CD14-positive monocyte (primary cell): ENCODE data around the gene RSPO3. TPM values are rescaled to one million over a fixed set of nuclear protein-coding genes. Genes with fewer than 3 reads are reported as not detected.

Experiments
- DNase-seq, 3 donors: peaks; one replicate each; pipeline ENCODE4 v3.0.0-alpha.2; 2011 to 2022
- H2AFZ ChIP-seq: 2 replicates; pipeline ENCODE4 v1.6.0; 2012; ENCODE audit warnings: mild to moderate bottlenecking, low read depth, low read length, inconsistent platforms; ENCODE audit not compliant: insufficient read depth, poor library complexity, severe bottlenecking
- H3K27ac ChIP-seq, 2 donors: 1 replicate in 1 of 2; 2 replicates in 1 of 2; pipeline ENCODE4 v1.5.1; 2012 to 2013; ENCODE audit warnings: low read length in 2 of 2, control low read depth in 1 of 2, inconsistent platforms in 1 of 2, low read depth in 1 of 2, mild to moderate bottlenecking in 1 of 2
- H3K27me3 ChIP-seq, 2 donors: one replicate each; pipeline versions ENCODE4 v1.6.0 to v1.6.1; 2011 to 2013; ENCODE audit warnings: low read length in 2 of 2; ENCODE audit not compliant: control insufficient read depth in 2 of 2, insufficient read depth in 2 of 2
- H3K36me3 ChIP-seq, 2 donors: replicated peaks in 1 of 2; 1 replicate in 1 of 2; 2 replicates in 1 of 2; pipeline versions ENCODE4 v1.5.1 to v1.6.1; 2012 to 2013; ENCODE audit warnings: low read length in 2 of 2, control low read depth in 1 of 2, inconsistent platforms in 1 of 2, mild to moderate bottlenecking in 1 of 2; ENCODE audit not compliant: insufficient read depth in 2 of 2, control insufficient read depth in 1 of 2
- H3K4me1 ChIP-seq, 2 donors: 1 replicate in 1 of 2; 2 replicates in 1 of 2; pipeline versions ENCODE4 v1.5.1 to v1.6.1; 2012 to 2013; ENCODE audit warnings: low read length in 2 of 2, control low read depth in 1 of 2, inconsistent platforms in 1 of 2, mild to moderate bottlenecking in 1 of 2, moderate library complexity in 1 of 2; ENCODE audit not compliant: insufficient read depth in 2 of 2, control insufficient read depth in 1 of 2
- H3K4me2 ChIP-seq: replicated peaks from 2 replicates; pipeline ENCODE3; 2012; ENCODE audit warnings: low read length, moderate library complexity, mild to moderate bottlenecking; ENCODE audit not compliant: poor library complexity, severe bottlenecking; ENCODE audit errors: extremely low read depth
- H3K4me3 ChIP-seq, 3 experiments: fragments of 200-600 bp in 1 of 3; sonication (generic) in 1 of 3; replicated peaks in 1 of 3; 1 replicate in 2 of 3; 2 replicates in 1 of 3; pipeline ENCODE4 v1.5.1; 2011 to 2013; ENCODE audit warnings: low read length in 3 of 3, mild to moderate bottlenecking in 3 of 3, control low read depth in 2 of 3, low read depth in 2 of 3, inconsistent platforms in 1 of 3, moderate library complexity in 1 of 3
- H3K79me2 ChIP-seq: 2 replicates; pipeline ENCODE4 v1.6.0; 2012; ENCODE audit warnings: mild to moderate bottlenecking, control low read depth, inconsistent platforms, low read length, moderate library complexity; ENCODE audit not compliant: insufficient read depth
- H3K9ac ChIP-seq: 2 replicates; pipeline ENCODE4 v1.6.0; 2017; ENCODE audit warnings: low read length, mild to moderate bottlenecking; ENCODE audit not compliant: insufficient read depth, poor library complexity, severe bottlenecking
- H3K9me3 ChIP-seq, 2 donors: replicated peaks in 1 of 2; 1 replicate in 1 of 2; 2 replicates in 1 of 2; pipeline versions ENCODE4 v1.5.1 to v1.6.1; 2012 to 2013; ENCODE audit warnings: low read length in 2 of 2, control low read depth in 1 of 2; ENCODE audit not compliant: control insufficient read depth in 1 of 2, insufficient read depth in 1 of 2
- H4K20me1 ChIP-seq: 2 replicates; pipeline ENCODE4 v1.6.0; 2012; ENCODE audit warnings: mild to moderate bottlenecking, low read length, control low read depth, moderate library complexity; ENCODE audit not compliant: insufficient read depth
- H3K27ac Mint-ChIP-seq, 7 donors: one replicate each; pipeline ENCODE4 v1.8.0; 2020; ENCODE audit warnings: mild to moderate bottlenecking in 7 of 7, mixed read lengths in 7 of 7, moderate library complexity in 6 of 7, inconsistent platforms in 2 of 7
- H3K27me3 Mint-ChIP-seq, 3 donors: one replicate each; pipeline ENCODE4 v1.8.0; 2021 to 2022; ENCODE audit warnings: low read depth in 3 of 3, mild to moderate bottlenecking in 3 of 3, mixed read lengths in 3 of 3, moderate library complexity in 3 of 3, inconsistent platforms in 1 of 3
- H3K36me3 Mint-ChIP-seq, 2 donors: one replicate each; pipeline ENCODE4 v1.8.0; 2020; ENCODE audit warnings: mixed read lengths in 2 of 2, inconsistent platforms in 1 of 2, mild to moderate bottlenecking in 1 of 2
- H3K4me1 Mint-ChIP-seq: one replicate; pipeline ENCODE4 v1.8.0; 2020; ENCODE audit warnings: mild to moderate bottlenecking, mixed read lengths
- H3K4me3 Mint-ChIP-seq, 2 donors: one replicate each; pipeline ENCODE4 v1.8.0; 2020; ENCODE audit warnings: mild to moderate bottlenecking in 2 of 2, mixed read lengths in 2 of 2, moderate library complexity in 1 of 2
- H3K9me3 Mint-ChIP-seq, 7 donors: one replicate each; pipeline ENCODE4 v1.8.0; 2020 to 2022; ENCODE audit warnings: mixed read lengths in 7 of 7, mild to moderate bottlenecking in 6 of 7, moderate library complexity in 6 of 7, inconsistent platforms in 2 of 7
- CTCF ChIP-seq: fragments of 200-600 bp; IDR thresholded peaks from one replicate; pipeline ENCODE4 v1.8.0; 2022; ENCODE audit warnings: antibody characterized with exemption, mild to moderate bottlenecking
- whole genome bisulfite sequencing: methylation state at CpG from one replicate; pipeline ENCODE4 v1.1.5; 2013; ENCODE audit warnings: missing lambda C conversion rate; ENCODE audit not compliant: insufficient coverage; 5-methylcytosine and 5-hydroxymethylcytosine counted together
- intact Hi-C, 2 donors: fragments of 100-400 bp; cut with micrococcal nuclease; formaldehyde crosslinking; loops; one replicate each; pipeline versions ENCODE4 v1.15.0 to v1.15.1; 2023
- polyA plus RNA-seq, 3 donors: library from polyadenylated mRNA; depleted of rRNA in 1 of 3; unstranded in 2 of 3; stranded (reverse) in 1 of 3; fragments of 300-500 nt in 2 of 3; fragments of >200 nt in 1 of 3; fragmentation: Illumina TruSeq in 2 of 3; gene quantifications; 1 replicate in 2 of 3; 2 replicates in 1 of 3; pipeline ENCODE4 v1.2.3, GENCODE V29; 2012 to 2021

The RSPO3 gene
- polyA plus RNA-seq, 3 donors = not detected

DNA sequence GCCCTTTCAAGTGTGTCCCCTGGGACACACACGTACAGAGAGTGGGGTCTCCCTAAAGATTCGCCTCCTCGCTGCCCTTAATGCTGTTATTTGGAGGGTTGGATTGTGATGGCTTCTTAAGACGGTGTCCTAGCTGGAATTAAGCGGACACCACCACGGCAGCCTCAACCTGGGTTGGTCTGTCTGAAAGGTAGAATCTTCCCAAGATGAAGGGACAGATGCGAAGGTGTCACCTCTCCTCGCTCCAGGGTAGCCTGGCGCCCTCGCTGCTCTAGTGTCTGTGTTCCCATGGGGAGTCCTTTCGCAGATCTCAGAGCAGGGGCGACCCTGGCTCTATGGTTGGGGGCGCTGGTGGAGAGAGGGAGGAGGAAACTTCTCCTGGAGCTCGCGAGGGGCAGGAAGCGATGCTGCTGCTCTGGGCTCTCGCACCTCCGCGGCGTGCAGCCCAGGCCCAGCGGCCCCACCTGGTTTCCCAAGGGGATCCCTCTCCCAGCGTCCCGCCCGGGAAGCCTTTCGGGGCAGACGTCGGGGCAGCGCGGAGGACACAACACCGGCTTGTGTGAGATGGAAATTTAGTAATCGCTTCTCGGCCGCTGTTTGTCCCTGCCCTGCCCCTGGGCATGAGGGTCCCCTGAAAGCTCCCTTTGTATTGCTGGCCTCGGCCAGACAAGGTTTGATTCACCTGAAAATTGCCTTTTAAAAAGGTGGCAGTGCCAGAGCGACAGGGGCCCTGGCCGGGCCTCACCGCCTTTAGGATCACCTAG lies 1.7 kb downstream of the RSPO3 start:
- no peak for TF ChIP-seq CTCF
- WGBS = 3% methylated on average over 29 of the region's 37 CpGs
- Histone ChIP-seq H3K27ac (no peak overlapping the region), H2AFZ (peak overlapping the region; percentile 71), H3K27me3 (peaks cover 66 to 85% of the 10 kb centered on the region in 2 donors), H4K20me1 (no peaks in the 10 kb centered on the region), H3K9ac (no peak overlapping the region), H3K4me1 (peaks cover 23% of the 10 kb centered on the region in 2 donors), H3K4me3 (peak overlapping the region in 1 of 3 experiments; percentile 66), H3K79me2 (no peaks in the 10 kb centered on the region), H3K36me3 (no peaks in the 10 kb centered on the region), H3K4me2 (peak overlapping the region; percentile 81), H3K9me3 (peaks cover 0 to 27% of the 10 kb centered on the region in 2 donors)
- Mint-ChIP-seq H3K4me1 (peaks cover 26% of the 10 kb centered on the region), H3K4me3 (peak overlapping the region; percentile 20 to 80), H3K27ac (no peak overlapping the region), H3K9me3 (peaks cover 3 to 12% (median 8%) of the 10 kb centered on the region in 7 donors), H3K27me3 (peaks cover 70 to 80% (median 75%) of the 10 kb centered on the region in 3 donors), H3K36me3 (peaks cover 1 to 3% of the 10 kb centered on the region in 2 donors)
- no peak for DNase-seq
- intact Hi-C loops = loop anchor here in 1 of 2 donors (10.0 kb wide), 1 partner anchor 315 kb away; no protein-coding TSS in a partner anchor

DNA sequence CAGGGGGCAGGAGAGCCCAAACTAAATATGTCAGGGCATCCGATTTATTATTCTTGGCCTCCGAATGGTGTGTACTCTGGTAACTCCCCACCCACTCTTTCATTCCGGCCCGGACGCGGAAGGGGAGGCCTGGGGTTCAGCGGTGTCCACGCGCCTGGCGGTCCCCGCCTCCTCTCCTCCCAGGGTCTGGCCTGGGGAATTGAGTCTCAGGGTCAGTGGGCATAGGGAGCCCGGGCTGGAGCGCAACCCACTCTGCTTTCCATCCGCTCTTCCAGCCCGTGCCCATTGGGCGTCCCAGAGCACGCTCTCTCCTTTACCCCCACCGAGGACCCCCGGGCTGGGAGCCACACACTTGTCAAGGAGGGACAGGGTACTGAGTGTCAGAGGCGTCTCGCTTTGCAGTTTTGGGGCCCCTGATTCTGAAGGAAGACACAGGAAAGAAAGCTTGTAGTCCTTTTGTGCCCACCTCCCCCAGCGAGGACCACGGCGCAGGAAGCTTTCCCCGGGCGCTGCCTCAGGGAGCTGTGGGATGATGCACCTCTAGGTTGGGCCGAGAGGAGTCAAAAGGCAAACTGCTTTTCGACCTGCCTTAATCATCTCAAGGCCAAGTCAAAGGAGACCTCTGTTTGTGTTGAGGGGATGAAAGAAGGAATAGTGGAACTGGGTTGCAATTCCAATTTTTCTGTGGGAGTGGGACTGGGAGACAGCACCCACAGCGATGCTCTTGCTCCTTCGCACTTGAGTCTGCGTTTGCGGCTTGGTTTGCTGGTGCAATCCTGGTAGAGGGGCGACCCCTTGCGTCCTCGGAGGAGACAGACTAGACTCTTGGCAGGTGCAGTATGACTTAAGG lies 2.5 kb downstream of the RSPO3 start:
- no peaks in the 10 kb centered on the region for H4K20me1 ChIP-seq
- H3K9ac ChIP-seq = no peak overlapping the region
- no peaks in the 10 kb centered on the region for H3K36me3 ChIP-seq
- Mint-ChIP-seq H3K27me3 (peaks cover 63 to 79% (median 71%) of the 10 kb centered on the region in 3 donors), H3K9me3 (peaks cover 3 to 12% (median 8%) of the 10 kb centered on the region in 7 donors), H3K36me3 (peaks cover 1 to 3% of the 10 kb centered on the region in 2 donors), H3K4me1 (peaks cover 26% of the 10 kb centered on the region), H3K27ac (peak overlapping the region in 2 of 7 donors; percentile 55 to 68), H3K4me3 (peak overlapping the region in 1 of 2 donors; percentile 80)
- H3K4me2 ChIP-seq = no peak overlapping the region
- no peaks in the 10 kb centered on the region for H3K79me2 ChIP-seq
- no peak overlapping the region for H3K27ac ChIP-seq
- WGBS = 2% methylated on average over 26 of the region's 35 CpGs
- intact Hi-C loops = loop anchor here in 1 of 2 donors (10.0 kb wide), 1 partner anchor 316 kb away; no protein-coding TSS in a partner anchor
- DNase-seq = peak; percentile 58 to 77 (median 64)
- peaks cover 23% of the 10 kb centered on the region in 2 donors for H3K4me1 ChIP-seq
- H3K4me3 ChIP-seq = no peak overlapping the region
- peaks cover 63 to 84% of the 10 kb centered on the region in 2 donors for H3K27me3 ChIP-seq
- no peak overlapping the region for H2AFZ ChIP-seq
- peaks cover 0 to 27% of the 10 kb centered on the region in 2 donors for H3K9me3 ChIP-seq
- TF ChIP-seq CTCF = peak; percentile 77
